IMR-90 (cell line): Measurements from ENCODE around the gene INF2.

Experiments used
- CEBPB ChIP-seq: IDR thresholded peaks from 2 replicates; pipeline ENCODE4 v1.6.1; 2012; ENCODE audit warnings: low read depth, low read length, improper control_type of control experiment
- CTCF ChIP-seq: conservative IDR thresholded peaks from 2 replicates; pipeline ENCODE4 v1.5.1; 2012; ENCODE audit warnings: mild to moderate bottlenecking, low read depth, low read length, improper control_type of control experiment
- MXI1 ChIP-seq: IDR thresholded peaks from 2 replicates; pipeline ENCODE4 v1.6.1; 2012; ENCODE audit warnings: low read depth, mild to moderate bottlenecking, low read length, moderate library complexity, borderline replicate concordance
- POLR2A ChIP-seq: IDR thresholded peaks from 2 replicates; pipeline ENCODE4 v1.6.1; 2012; ENCODE audit warnings: mild to moderate bottlenecking, low read depth, low read length
- RAD21 ChIP-seq: IDR thresholded peaks from 2 replicates; pipeline ENCODE4 v1.6.1; 2012; ENCODE audit warnings: low read length, improper control_type of control experiment
- RCOR1 ChIP-seq: IDR thresholded peaks from 2 replicates; pipeline ENCODE4 v1.6.1; 2012; ENCODE audit warnings: mild to moderate bottlenecking, low read length, improper control_type of control experiment; ENCODE audit not compliant: insufficient replicate concordance

GRCh38 chr14:104754213-104754851, 64.9 kb downstream of the INF2 start:
- TF ChIP-seq CTCF, result no peak
- no peak for TF ChIP-seq CEBPB
- TF ChIP-seq POLR2A, result no peak
- TF ChIP-seq MXI1, result no peak
- no peak for TF ChIP-seq RAD21
- no peak for TF ChIP-seq RCOR1
